ENCODE results near the gene GABRG3. TPM values are rescaled to one million over a fixed set of nuclear protein-coding genes. Genes with fewer than 3 reads are reported as not detected.

The GABRG3 gene
- total RNA-seq, 1 donor from 2014 or later: 0.24 TPM

DNA sequence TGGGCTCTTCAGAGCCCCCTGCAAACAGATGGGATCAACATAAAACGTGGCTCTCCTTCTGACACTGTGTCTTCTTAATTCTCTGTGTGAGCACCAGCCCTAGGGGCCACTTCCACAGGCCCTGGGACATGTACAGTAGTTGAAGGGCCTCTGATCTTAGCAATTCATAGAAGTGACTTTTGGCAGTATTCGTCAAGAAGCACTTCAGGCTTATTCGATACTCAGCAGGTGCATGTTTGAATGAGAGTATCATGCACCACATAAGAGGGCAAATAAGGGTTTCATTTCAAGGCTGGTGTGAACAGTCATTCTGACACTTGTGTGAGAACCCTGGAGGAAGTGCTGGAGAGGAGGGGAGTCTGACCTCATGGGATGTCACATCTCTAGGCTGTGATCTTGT is 113.9 kb downstream of the GABRG3 start:
- no peak overlapping the region for H3K4me3 Mint-ChIP-seq (ENCODE audit: low read depth)
- DNase-seq (ENCODE audit: low spot score, unreplicated experiment): no peak
- TF ChIP-seq, protein P1, sequence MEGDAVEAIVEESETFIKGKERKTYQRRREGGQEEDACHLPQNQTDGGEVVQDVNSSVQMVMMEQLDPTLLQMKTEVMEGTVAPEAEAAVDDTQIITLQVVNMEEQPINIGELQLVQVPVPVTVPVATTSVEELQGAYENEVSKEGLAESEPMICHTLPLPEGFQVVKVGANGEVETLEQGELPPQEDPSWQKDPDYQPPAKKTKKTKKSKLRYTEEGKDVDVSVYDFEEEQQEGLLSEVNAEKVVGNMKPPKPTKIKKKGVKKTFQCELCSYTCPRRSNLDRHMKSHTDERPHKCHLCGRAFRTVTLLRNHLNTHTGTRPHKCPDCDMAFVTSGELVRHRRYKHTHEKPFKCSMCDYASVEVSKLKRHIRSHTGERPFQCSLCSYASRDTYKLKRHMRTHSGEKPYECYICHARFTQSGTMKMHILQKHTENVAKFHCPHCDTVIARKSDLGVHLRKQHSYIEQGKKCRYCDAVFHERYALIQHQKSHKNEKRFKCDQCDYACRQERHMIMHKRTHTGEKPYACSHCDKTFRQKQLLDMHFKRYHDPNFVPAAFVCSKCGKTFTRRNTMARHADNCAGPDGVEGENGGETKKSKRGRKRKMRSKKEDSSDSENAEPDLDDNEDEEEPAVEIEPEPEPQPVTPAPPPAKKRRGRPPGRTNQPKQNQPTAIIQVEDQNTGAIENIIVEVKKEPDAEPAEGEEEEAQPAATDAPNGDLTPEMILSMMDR (IDR thresholded peaks at IDR 0.05; ENCODE audit: unreplicated experiment): no peak
- H3K4me1 Mint-ChIP-seq (ENCODE audit: low read depth): peaks cover 14% of the 10 kb centered on the region
- no peaks in the 10 kb centered on the region for H3K27me3 Mint-ChIP-seq
- H3K9me3 Mint-ChIP-seq (ENCODE audit: low read depth): no peaks in the 10 kb centered on the region
- no peaks in the 10 kb centered on the region for H3K36me3 Mint-ChIP-seq (ENCODE audit: insufficient read depth)
- H3K27ac Mint-ChIP-seq: no peak overlapping the region

DNA sequence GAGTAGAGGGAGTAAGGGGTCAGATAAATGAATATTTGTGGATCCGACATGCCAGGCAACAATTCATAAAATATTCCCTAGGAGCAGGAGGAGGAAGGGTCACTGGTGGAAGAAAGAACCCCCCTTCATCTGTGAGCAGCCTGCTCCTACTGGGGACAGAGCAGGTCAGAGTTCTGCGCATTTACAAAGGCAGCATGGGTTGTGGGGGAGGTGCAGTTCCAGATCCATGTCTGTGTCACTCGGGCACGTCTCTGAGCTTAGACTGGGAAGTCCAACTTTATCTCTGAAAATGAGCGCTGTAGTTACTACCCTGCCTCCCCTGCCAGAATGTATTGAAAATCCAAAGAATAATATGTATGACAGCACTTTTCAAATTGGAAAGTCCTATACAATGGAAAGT is 115.2 kb downstream of the GABRG3 start:
- TF ChIP-seq, protein P1 (IDR thresholded peaks at IDR 0.05; ENCODE audit: unreplicated experiment): no peak
- Mint-ChIP-seq H3K36me3 (ENCODE audit: insufficient read depth) (no peaks in the 10 kb centered on the region), H3K27me3 (no peaks in the 10 kb centered on the region), H3K4me3 (ENCODE audit: low read depth) (no peak overlapping the region), H3K4me1 (ENCODE audit: low read depth) (peaks cover 14% of the 10 kb centered on the region), H3K9me3 (ENCODE audit: low read depth) (no peaks in the 10 kb centered on the region), H3K27ac (peak overlapping the region; percentile 9)
- DNase-seq (ENCODE audit: low spot score, unreplicated experiment): no peak

DNA sequence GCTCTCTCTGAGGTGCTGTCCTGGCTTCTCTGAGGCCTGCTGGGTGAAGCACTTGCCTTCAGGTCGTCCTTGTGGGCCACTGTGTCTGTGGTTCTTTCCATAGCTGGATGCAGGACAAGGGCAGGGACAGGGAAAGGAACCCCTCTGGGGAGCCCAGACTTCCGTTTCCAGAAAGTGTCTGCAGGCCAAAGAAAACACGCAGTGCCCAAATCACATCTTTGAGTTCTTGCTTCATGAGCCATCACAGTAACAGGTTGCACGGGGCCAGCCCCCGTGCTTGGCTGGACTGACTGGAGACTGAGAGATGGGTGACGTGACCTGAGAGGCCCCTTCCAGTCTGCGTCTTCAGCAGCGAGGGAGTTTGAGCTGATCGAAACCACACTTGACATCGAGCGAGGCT is 115.8 kb downstream of the GABRG3 start:
- no peaks in the 10 kb centered on the region for H3K36me3 Mint-ChIP-seq (ENCODE audit: insufficient read depth)
- no peak overlapping the region for H3K4me3 Mint-ChIP-seq (ENCODE audit: low read depth)
- H3K27me3 Mint-ChIP-seq: no peaks in the 10 kb centered on the region
- DNase-seq (ENCODE audit: low spot score, unreplicated experiment): no peak
- peaks cover 14% of the 10 kb centered on the region for H3K4me1 Mint-ChIP-seq (ENCODE audit: low read depth)
- no peaks in the 10 kb centered on the region for H3K9me3 Mint-ChIP-seq (ENCODE audit: low read depth)
- H3K27ac Mint-ChIP-seq: peak overlapping the region; percentile 9
- TF ChIP-seq, protein P1 (IDR thresholded peaks at IDR 0.05; ENCODE audit: unreplicated experiment): no peak

DNA sequence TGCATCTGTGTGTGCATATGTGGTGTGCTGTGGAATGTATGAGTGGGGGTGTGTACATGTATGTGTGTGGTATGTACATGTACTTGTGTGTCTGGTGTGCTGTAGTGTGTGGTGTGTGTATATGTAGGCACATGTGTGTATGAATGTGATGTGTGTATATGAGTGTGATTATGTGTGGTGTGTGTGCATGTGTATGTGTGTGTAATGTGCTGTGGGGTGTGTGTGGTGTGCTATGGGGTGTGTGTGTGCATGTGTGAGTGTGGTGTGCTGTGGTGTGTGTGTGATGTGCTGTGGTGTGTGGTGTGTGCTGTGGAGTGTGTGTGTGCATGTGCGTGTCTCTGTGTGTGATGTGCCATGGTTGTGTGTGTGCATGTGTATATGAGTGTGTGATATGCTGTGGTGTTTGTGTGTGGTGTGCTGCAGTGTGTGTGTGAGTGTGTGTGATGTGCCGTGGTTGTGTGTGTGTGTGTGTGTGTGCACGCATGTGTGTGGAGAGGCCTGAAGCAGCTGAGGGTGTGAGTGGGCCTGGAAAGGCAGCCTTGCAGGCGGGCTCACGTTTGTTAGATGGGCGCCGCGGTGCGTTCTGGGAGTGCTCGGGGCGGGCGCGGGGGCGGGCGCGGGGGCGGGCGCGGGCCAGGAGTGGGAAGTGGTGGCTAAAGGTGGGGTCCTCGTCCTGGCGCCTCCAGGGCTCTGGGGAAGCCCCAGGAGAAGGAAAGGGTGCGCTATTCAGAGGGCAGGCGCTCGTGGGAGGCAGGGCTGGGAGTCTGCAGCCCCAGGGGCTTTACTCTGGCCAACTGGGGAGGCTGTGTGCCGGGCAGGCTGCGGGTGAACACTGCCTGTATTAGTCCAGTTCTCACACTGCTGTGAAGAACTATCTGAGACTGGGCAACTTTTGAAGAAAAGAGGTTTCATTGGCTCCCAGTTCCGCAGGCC is 116.9 kb downstream of the GABRG3 start:
- H3K9me3 Mint-ChIP-seq (ENCODE audit: low read depth): no peaks in the 10 kb centered on the region

DNA sequence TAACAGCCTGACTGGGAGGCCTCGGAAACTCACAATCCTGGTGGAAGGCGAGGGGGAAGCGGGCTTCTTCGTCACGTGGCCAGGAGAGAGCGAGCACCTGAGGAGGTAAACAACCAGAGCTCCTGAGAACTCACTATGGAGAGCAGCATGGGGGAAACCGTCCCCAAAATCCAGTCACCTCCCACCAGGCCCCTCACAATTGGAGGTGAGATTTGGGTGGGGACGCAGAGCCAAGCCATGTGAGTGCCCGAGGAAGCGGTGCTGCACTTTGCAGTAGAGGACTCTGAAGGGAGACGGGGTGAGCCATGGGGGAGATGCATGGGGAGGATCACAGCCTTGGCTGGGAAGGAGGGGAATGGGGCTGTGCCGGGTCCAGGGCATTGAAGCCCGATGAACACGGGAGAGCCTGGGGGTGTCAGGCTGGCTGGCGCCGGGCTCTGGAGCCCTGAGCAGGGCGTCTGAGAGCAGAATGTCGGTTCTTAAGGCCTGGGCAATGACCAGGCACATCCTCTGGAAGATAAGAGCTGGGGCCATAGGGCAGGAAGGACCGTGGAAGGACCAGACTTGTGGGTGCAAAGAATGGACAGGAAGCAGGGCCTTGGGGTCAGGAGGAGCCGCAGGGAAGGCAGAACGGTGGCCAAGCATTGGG is 117.7 kb downstream of the GABRG3 start:
- TF ChIP-seq, protein P1 (IDR thresholded peaks at IDR 0.05; ENCODE audit: unreplicated experiment): no peak

More for the DNA sequence above, 116.9 kb downstream of the GABRG3 start:
- no peak overlapping the region for H3K27ac Mint-ChIP-seq
- H3K36me3 Mint-ChIP-seq (ENCODE audit: insufficient read depth): no peaks in the 10 kb centered on the region
- TF ChIP-seq, protein P1 (IDR thresholded peaks at IDR 0.05; ENCODE audit: unreplicated experiment): no peak
- peaks cover 9% of the 10 kb centered on the region for H3K4me1 Mint-ChIP-seq (ENCODE audit: low read depth)
- no peak for DNase-seq (ENCODE audit: low spot score, unreplicated experiment)
- no peak overlapping the region for H3K4me3 Mint-ChIP-seq (ENCODE audit: low read depth)
- H3K27me3 Mint-ChIP-seq: no peaks in the 10 kb centered on the region

More for the DNA sequence above, 117.7 kb downstream of the GABRG3 start:
- H3K36me3 Mint-ChIP-seq (ENCODE audit: insufficient read depth): no peaks in the 10 kb centered on the region
- no peaks in the 10 kb centered on the region for H3K9me3 Mint-ChIP-seq (ENCODE audit: low read depth)
- no peak for DNase-seq (ENCODE audit: low spot score, unreplicated experiment)
- H3K27me3 Mint-ChIP-seq: no peaks in the 10 kb centered on the region
- peaks cover 9% of the 10 kb centered on the region for H3K4me1 Mint-ChIP-seq (ENCODE audit: low read depth)
- no peak overlapping the region for H3K27ac Mint-ChIP-seq
- no peak overlapping the region for H3K4me3 Mint-ChIP-seq (ENCODE audit: low read depth)
